ENCODE data around the gene PKP4. TPM values are rescaled to one million over a fixed set of nuclear protein-coding genes. Genes with fewer than 3 reads are reported as not detected.

Gene PKP4
- total RNA-seq, 1 experiment from 2014 or later: 59.1 TPM

GRCh38 chr2:158529379-158530259 is 72.9 kb downstream of the PKP4 start:
- CTCF ChIA-PET: no interaction called here
- intact Hi-C loops (cut with micrococcal nuclease; ENCODE audit: unreplicated experiment): no loop called here
- H3K4me2 ChIP-seq: no peak overlapping the region
- no peaks in the 10 kb centered on the region for H3F3A ChIP-seq (ENCODE audit: insufficient read depth, low read depth)
- no peak overlapping the region for H3K4me3 ChIP-seq
- H3K4me1 ChIP-seq (replicated peaks; ENCODE audit: insufficient read depth): no peaks in the 10 kb centered on the region
- DNase-seq: no peak
- no peak overlapping the region for H2AFZ ChIP-seq
- H3K27ac ChIP-seq: no peak overlapping the region
- TF ChIP-seq EZH2 (IDR thresholded peaks at IDR 0.05; ENCODE audit: low read depth) (no peak), CTCF (conservative IDR thresholded peaks at IDR 0.05) (no peak)
- no peaks in the 10 kb centered on the region for H3K79me2 ChIP-seq (ENCODE audit: low read depth)
- H3K36me3 ChIP-seq (ENCODE audit: low read depth): no peaks in the 10 kb centered on the region
- no peaks in the 10 kb centered on the region for H3K27me3 ChIP-seq (ENCODE audit: insufficient read depth, low read depth)
- no peaks in the 10 kb centered on the region for H3K9me3 ChIP-seq (ENCODE audit: insufficient read depth, low read depth)
- no peaks in the 10 kb centered on the region for H3K9me2 ChIP-seq (ENCODE audit: insufficient read depth)
- POLR2A ChIA-PET (ENCODE audit: unreplicated experiment): no interaction called here
- BruUV-seq (replicated peaks): no TSS peak
- H4K20me1 ChIP-seq (ENCODE audit: insufficient read depth): no peaks in the 10 kb centered on the region

DNA sequence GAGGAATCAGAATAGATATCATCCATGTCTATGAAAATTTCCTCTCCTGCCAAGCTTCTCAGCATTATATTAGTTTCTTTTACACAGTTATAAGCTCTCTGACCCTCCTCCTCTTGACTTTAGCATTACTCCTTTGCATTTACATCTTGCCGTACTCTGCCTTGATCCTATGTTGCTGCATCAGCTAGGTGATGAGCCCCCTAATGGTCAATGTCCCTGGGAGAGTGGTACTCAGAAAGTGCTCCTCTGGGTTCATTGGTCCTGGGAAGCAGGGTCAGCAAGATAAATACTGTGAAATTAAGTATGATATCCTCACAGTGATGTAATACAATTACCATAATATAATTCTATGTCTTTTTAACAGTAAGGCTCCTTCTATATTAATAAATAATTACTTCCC is 74.1 kb downstream of the PKP4 start:
- no peaks in the 10 kb centered on the region for H3F3A ChIP-seq (ENCODE audit: insufficient read depth, low read depth)
- H3K36me3 ChIP-seq (ENCODE audit: low read depth): no peaks in the 10 kb centered on the region
- no peak overlapping the region for H3K27ac ChIP-seq
- ChIA-PET POLR2A (ENCODE audit: unreplicated experiment) (interaction anchor here (0.7 kb wide), 1 partner anchor 497 kb away, joined by 6 read pairs; no protein-coding TSS in a partner anchor), CTCF (no interaction called here)
- no peak overlapping the region for H3K4me2 ChIP-seq
- no peak for DNase-seq
- H3K79me2 ChIP-seq (ENCODE audit: low read depth): no peaks in the 10 kb centered on the region
- intact Hi-C loops (cut with micrococcal nuclease; ENCODE audit: unreplicated experiment): no loop called here
- H3K4me3 ChIP-seq: no peak overlapping the region
- BruUV-seq (replicated peaks): no TSS peak
- no peaks in the 10 kb centered on the region for H3K9me3 ChIP-seq (ENCODE audit: insufficient read depth, low read depth)
- H3K27me3 ChIP-seq (ENCODE audit: insufficient read depth, low read depth): no peaks in the 10 kb centered on the region
- H3K9me2 ChIP-seq (ENCODE audit: insufficient read depth): no peaks in the 10 kb centered on the region
- H2AFZ ChIP-seq: no peak overlapping the region
- TF ChIP-seq EZH2 (IDR thresholded peaks at IDR 0.05; ENCODE audit: low read depth) (no peak), CTCF (conservative IDR thresholded peaks at IDR 0.05) (no peak)
- no peaks in the 10 kb centered on the region for H4K20me1 ChIP-seq (ENCODE audit: insufficient read depth)
- H3K4me1 ChIP-seq (replicated peaks; ENCODE audit: insufficient read depth): no peaks in the 10 kb centered on the region

- no peak for DNase-seq
- Histone ChIP-seq H3K27ac (no peak overlapping the region), H3K9me2 (ENCODE audit: insufficient read depth) (no peaks in the 10 kb centered on the region), H3K4me2 (no peak overlapping the region), H3F3A (ENCODE audit: insufficient read depth, low read depth) (no peaks in the 10 kb centered on the region), H3K36me3 (ENCODE audit: low read depth) (no peaks in the 10 kb centered on the region), H2AFZ (no peak overlapping the region), H3K9me3 (ENCODE audit: insufficient read depth, low read depth) (no peaks in the 10 kb centered on the region), H3K79me2 (ENCODE audit: low read depth) (no peaks in the 10 kb centered on the region), H3K4me3 (no peak overlapping the region), H4K20me1 (ENCODE audit: insufficient read depth) (no peaks in the 10 kb centered on the region), H3K4me1 (replicated peaks; ENCODE audit: insufficient read depth) (no peaks in the 10 kb centered on the region), H3K27me3 (ENCODE audit: insufficient read depth, low read depth) (no peaks in the 10 kb centered on the region)
- ChIA-PET POLR2A (ENCODE audit: unreplicated experiment) (no interaction called here), CTCF (no interaction called here)
- intact Hi-C loops (cut with micrococcal nuclease; ENCODE audit: unreplicated experiment): no loop called here
- TF ChIP-seq EZH2 (IDR thresholded peaks at IDR 0.05; ENCODE audit: low read depth) (no peak), CTCF (conservative IDR thresholded peaks at IDR 0.05) (no peak)
- no TSS peak for BruUV-seq (replicated peaks)
Measured at GRCh38 chr2:158533009-158533408, 76.3 kb downstream of the PKP4 start.

Measured in PC-9 (cell line).